ENCODE results near the gene ABHD8. TPM values are rescaled to one million over a fixed set of nuclear protein-coding genes. Genes with fewer than 3 reads are reported as not detected.

The ABHD8 gene
- total and polyA plus RNA-seq, 2 experiments from 2014 or later, result 8.7 to 19.1 TPM

GRCh38 chr19:17332360-17332676 lies 29.1 kb upstream of the ABHD8 start:
- in situ Hi-C loops (cut with MboI), result no loop called here

DNA sequence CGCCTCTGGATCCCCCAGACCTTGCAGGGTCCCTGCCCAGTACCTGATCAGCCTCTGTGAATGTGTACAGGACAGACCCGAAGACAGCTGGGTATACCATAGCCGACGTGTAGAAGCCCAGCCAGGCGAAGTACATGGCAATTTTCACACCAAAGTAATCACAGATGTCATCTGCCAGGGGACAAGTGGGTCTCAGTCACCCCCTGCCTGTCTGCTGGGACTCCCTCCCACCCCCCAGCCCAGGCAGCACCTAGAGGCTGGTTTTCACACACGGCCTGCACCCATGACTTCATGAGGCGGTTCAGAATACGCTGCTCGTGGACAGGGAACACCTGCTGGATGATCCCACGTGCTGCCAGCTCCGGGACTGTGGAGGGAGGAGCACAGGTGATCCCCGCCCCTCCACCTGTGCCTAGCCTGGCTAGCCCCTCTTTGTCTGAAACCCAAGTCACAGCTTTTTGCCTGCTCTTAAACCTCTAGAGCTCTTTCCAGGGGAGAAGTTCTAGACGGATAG lies 27.9 kb upstream of the ABHD8 start:
- H3K27me3 ChIP-seq (replicated peaks; ENCODE audit: insufficient read depth), result no peaks in the 10 kb centered on the region
- 83 to 85% methylated on average over 13 of the region's 13 CpGs for WGBS, 2 experiments (ENCODE audit: low coverage in 1 of 2, low lambda C conversion rate in 2 of 2, missing lambda C conversion rate in 2 of 2)
- no peaks in the 10 kb centered on the region for H3K9me3 ChIP-seq (ENCODE audit: low read depth)
- 0 out of 2 replicates have a peak, but pooled peaks cover 12% of the 10 kb centered on the region for H3F3A ChIP-seq (ENCODE audit: insufficient read depth)
- H3K36me3 ChIP-seq (ENCODE audit: low read depth), result no peaks in the 10 kb centered on the region
- DNase-seq, result no peak
- H3K4me1 ChIP-seq (ENCODE audit: insufficient read depth), result peaks cover 7% of the 10 kb centered on the region; the same call in 1 of the 2 replicates
- H3K4me3 ChIP-seq, result no peak overlapping the region
- H3K9me2 ChIP-seq (ENCODE audit: insufficient read depth), result no peaks in the 10 kb centered on the region
- no peak overlapping the region for H3K4me2 ChIP-seq (ENCODE audit: unreplicated experiment)
- TF ChIP-seq EZH2phosphoT487 (IDR thresholded peaks at IDR 0.05; ENCODE audit: insufficient read depth, low read depth) (no peak), EZH2 (IDR thresholded peaks at IDR 0.05; ENCODE audit: insufficient read depth, poor library complexity, severe bottlenecking) (no peak)
- H2AFZ ChIP-seq, result no peak overlapping the region
- in situ Hi-C loops (cut with MboI), result no loop called here
- no peak overlapping the region for H3K27ac ChIP-seq
- no peak overlapping the region for H3K9ac ChIP-seq
- H3K79me2 ChIP-seq (ENCODE audit: insufficient read depth), result no peaks in the 10 kb centered on the region
- H4K20me1 ChIP-seq (ENCODE audit: insufficient read depth), result no peaks in the 10 kb centered on the region

More at GRCh38 chr19:17332360-17332676, 29.1 kb upstream of the ABHD8 start:
- Histone ChIP-seq H3K4me3 (no peak overlapping the region), H3F3A (ENCODE audit: insufficient read depth) (peaks cover 11% of the 10 kb centered on the region; the same call in 1 of the 2 replicates), H3K79me2 (ENCODE audit: insufficient read depth) (no peaks in the 10 kb centered on the region), H4K20me1 (ENCODE audit: insufficient read depth) (no peaks in the 10 kb centered on the region), H3K27ac (no peak overlapping the region), H3K9ac (no peak overlapping the region), H2AFZ (no peak overlapping the region), H3K27me3 (replicated peaks; ENCODE audit: insufficient read depth) (no peaks in the 10 kb centered on the region), H3K9me2 (ENCODE audit: insufficient read depth) (no peaks in the 10 kb centered on the region), H3K4me2 (ENCODE audit: unreplicated experiment) (no peak overlapping the region), H3K4me1 (ENCODE audit: insufficient read depth) (peaks cover 7% of the 10 kb centered on the region; the same call in 1 of the 2 replicates), H3K9me3 (ENCODE audit: low read depth) (no peaks in the 10 kb centered on the region), H3K36me3 (ENCODE audit: low read depth) (no peaks in the 10 kb centered on the region)
- TF ChIP-seq EZH2 (IDR thresholded peaks at IDR 0.05; ENCODE audit: insufficient read depth, poor library complexity, severe bottlenecking) (no peak), EZH2phosphoT487 (IDR thresholded peaks at IDR 0.05; ENCODE audit: insufficient read depth, low read depth) (no peak)
- 91 to 92% methylated on average over 8 of the region's 8 CpGs for WGBS, 2 experiments (ENCODE audit: low coverage in 1 of 2, low lambda C conversion rate in 2 of 2, missing lambda C conversion rate in 2 of 2)
- no peak for DNase-seq

DNA sequence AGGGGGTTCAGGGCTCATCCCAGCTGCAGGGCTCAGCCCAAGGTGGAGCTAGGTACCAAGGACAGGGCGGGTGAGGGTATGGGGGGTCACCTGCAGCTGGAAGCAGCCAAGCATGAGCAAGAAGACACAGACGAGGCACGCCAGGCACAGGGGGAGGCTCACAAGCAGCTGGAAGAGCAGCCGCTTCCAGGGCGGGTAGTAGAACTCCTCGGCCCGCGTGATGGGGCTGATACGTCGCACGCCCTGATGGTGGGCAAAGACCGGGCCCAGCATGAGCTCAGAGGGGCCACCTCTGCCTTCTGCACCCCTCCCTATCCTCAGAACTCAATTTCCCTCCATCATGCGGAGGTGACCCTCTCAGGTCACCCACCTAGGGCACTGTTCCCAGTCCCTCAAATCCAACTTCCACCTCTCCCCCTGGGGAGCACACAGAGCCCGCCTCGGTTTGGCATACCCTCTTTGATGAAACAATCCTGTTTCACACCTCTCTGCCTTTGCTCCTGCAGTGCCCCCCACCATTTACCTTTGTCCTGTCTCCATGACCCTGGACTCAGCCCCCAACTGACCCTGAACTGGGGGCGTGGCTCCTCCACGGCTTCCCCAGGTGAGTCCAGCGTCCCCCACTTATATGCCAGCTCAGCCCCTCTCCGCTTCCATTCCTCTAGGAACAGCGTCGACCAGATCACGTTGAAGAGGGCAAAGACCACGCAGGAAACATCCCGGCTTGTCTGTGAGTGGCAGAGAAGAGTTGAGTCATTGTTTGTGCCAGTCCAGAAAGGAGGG lies 27.2 kb upstream of the ABHD8 start:
- 95% methylated on average over 24 of the region's 24 CpGs for WGBS, 2 experiments (ENCODE audit: low coverage in 1 of 2, low lambda C conversion rate in 2 of 2, missing lambda C conversion rate in 2 of 2)
- no peak for DNase-seq
- Histone ChIP-seq H3K9me2 (ENCODE audit: insufficient read depth) (no peaks in the 10 kb centered on the region), H3K4me3 (no peak overlapping the region), H3K36me3 (ENCODE audit: low read depth) (no peaks in the 10 kb centered on the region), H3K9ac (no peak overlapping the region), H3K9me3 (ENCODE audit: low read depth) (no peaks in the 10 kb centered on the region), H3K4me2 (ENCODE audit: unreplicated experiment) (no peak overlapping the region), H3K27me3 (replicated peaks; ENCODE audit: insufficient read depth) (no peaks in the 10 kb centered on the region), H3K27ac (no peak overlapping the region), H4K20me1 (ENCODE audit: insufficient read depth) (no peaks in the 10 kb centered on the region), H2AFZ (no peak overlapping the region), H3K79me2 (ENCODE audit: insufficient read depth) (no peaks in the 10 kb centered on the region), H3K4me1 (ENCODE audit: insufficient read depth) (peaks cover 6% of the 10 kb centered on the region; the same call in 1 of the 2 replicates), H3F3A (ENCODE audit: insufficient read depth) (0 out of 2 replicates have a peak, but pooled peaks cover 17% of the 10 kb centered on the region)
- TF ChIP-seq EZH2 (IDR thresholded peaks at IDR 0.05; ENCODE audit: insufficient read depth, poor library complexity, severe bottlenecking), result no peak
- TF ChIP-seq EZH2phosphoT487 (IDR thresholded peaks at IDR 0.05; ENCODE audit: insufficient read depth, low read depth), result no peak
- in situ Hi-C loops (cut with MboI), result no loop called here

DNA sequence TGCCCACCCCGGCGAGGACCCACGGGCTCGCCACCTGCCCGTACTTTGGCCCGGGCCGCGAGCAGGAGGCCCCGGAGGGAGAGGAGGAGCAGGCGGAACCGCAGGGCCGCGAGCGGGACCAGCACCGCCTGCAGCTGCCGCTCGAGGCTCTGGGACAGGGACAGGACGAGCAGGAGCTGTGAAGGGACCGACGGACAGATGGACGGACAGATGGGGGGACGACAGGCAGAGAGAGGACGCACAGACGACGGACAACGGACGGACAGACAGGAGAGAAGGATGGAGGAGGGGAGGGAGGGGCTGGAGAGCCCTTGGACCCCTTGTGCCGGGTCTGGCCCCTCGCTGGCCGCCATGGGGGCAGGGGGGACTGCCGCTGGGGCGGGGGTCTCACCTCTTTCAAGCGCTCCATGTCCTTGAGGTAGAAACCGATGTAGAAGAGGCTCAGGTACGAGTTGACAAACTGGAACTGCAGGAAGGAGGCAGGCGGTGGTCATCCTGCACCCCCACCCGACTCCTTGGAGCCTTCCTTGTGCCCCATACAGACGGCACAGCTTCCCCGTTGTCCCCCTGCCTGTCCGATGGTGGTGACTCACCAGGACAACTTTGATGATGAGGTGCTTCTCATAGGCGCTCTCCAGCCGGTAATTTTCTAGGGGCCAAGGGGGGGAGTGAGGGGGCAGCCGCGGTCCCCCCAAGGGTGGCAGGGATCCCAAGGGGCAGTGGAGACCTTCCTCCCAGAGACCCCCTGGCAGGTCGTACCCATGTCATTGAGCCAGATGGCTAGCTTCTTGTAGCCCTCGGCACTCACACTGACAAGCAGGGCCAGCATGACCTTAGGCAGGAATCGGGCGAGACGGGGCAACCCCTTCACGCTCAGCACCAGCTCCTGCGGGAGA lies 26.4 kb upstream of the ABHD8 start:
- H3K9me3 ChIP-seq (ENCODE audit: low read depth), result no peaks in the 10 kb centered on the region
- H3F3A ChIP-seq (ENCODE audit: insufficient read depth), result 0 out of 2 replicates have a peak, but pooled peaks cover 12% of the 10 kb centered on the region
- TF ChIP-seq EZH2phosphoT487 (IDR thresholded peaks at IDR 0.05; ENCODE audit: insufficient read depth, low read depth), result no peak
- no peak for TF ChIP-seq EZH2 (IDR thresholded peaks at IDR 0.05; ENCODE audit: insufficient read depth, poor library complexity, severe bottlenecking)
- H3K9me2 ChIP-seq (ENCODE audit: insufficient read depth), result no peaks in the 10 kb centered on the region
- in situ Hi-C loops (cut with MboI), result no loop called here
- H3K27me3 ChIP-seq (replicated peaks; ENCODE audit: insufficient read depth), result no peaks in the 10 kb centered on the region
- H2AFZ ChIP-seq, result no peak overlapping the region
- H3K27ac ChIP-seq, result no peak overlapping the region
- WGBS, 2 experiments (ENCODE audit: low coverage in 1 of 2, low lambda C conversion rate in 2 of 2, missing lambda C conversion rate in 2 of 2), result 88 to 90% methylated on average over 36 to 51 of the region's 51 CpGs
- H3K36me3 ChIP-seq (ENCODE audit: low read depth), result no peaks in the 10 kb centered on the region
- no peak overlapping the region for H3K4me3 ChIP-seq
- no peaks in the 10 kb centered on the region for H3K79me2 ChIP-seq (ENCODE audit: insufficient read depth)
- H3K4me2 ChIP-seq (ENCODE audit: unreplicated experiment), result no peak overlapping the region
- no peak overlapping the region for H3K9ac ChIP-seq
- no peaks in the 10 kb centered on the region for H4K20me1 ChIP-seq (ENCODE audit: insufficient read depth)
- DNase-seq, result no peak
- no peaks in the 10 kb centered on the region for H3K4me1 ChIP-seq (ENCODE audit: insufficient read depth)

All from GM23248 (cell line).